Natural killer cell treated with Interleukin-12 subunit alpha and Interleukin-12 subunit beta and Interleukin-15 and Interleukin-18, amount 100 ng/mL, for 72 hours (primary cell): ENCODE measurements around the gene MBD3. TPM values are rescaled to one million over a fixed set of nuclear protein-coding genes. Genes with fewer than 3 reads are reported as not detected.

Source experiments
- ATAC-seq, 2 donors: fragments of 150-1000 bp; cut with Tn5 transposase in 1 of 2; sonication (Bioruptor Pico), chemical (Tn5 transposase) in 1 of 2; 2 replicates each; pipeline ENCODE4 v1.10.0; 2021
- DNase-seq: peaks from one replicate; pipeline ENCODE4 v3.0.0; 2022; ENCODE audit warnings: low spot score
- H3K27ac Mint-ChIP-seq, 2 donors: 1 replicate in 1 of 2; 2 replicates in 1 of 2; pipeline ENCODE4 v1.8.0; 2022; ENCODE audit warnings: mixed read lengths in 2 of 2, mild to moderate bottlenecking in 1 of 2, moderate library complexity in 1 of 2
- H3K27me3 Mint-ChIP-seq, 2 donors: 1 replicate in 1 of 2; 2 replicates in 1 of 2; pipeline ENCODE4 v1.8.0; 2022; ENCODE audit warnings: mixed read lengths in 2 of 2
- H3K36me3 Mint-ChIP-seq: one replicate; pipeline ENCODE4 v1.8.0; 2022; ENCODE audit warnings: mixed read lengths
- H3K4me1 Mint-ChIP-seq, 2 donors: 1 replicate in 1 of 2; 2 replicates in 1 of 2; pipeline ENCODE4 v1.8.0; 2022; ENCODE audit warnings: low read depth in 2 of 2, mixed read lengths in 2 of 2, mild to moderate bottlenecking in 1 of 2
- H3K4me3 Mint-ChIP-seq: one replicate; pipeline ENCODE4 v1.8.0; 2022; ENCODE audit warnings: mixed read lengths
- H3K9me3 Mint-ChIP-seq: 2 replicates; pipeline ENCODE4 v1.8.0; 2022; ENCODE audit warnings: mixed read lengths
- total RNA-seq, 2 donors: library from RNA; stranded (reverse); gene quantifications; one replicate each; pipeline ENCODE4 v1.2.3, GENCODE V29; 2022

MBD3 gene
- total RNA-seq, 2 donors from 2014 or later, result 92.5 to 233 TPM

GRCh38 chr19:1579222-1579621, 13.4 kb downstream of the MBD3 start:
- Mint-ChIP-seq H3K4me3 (no peak overlapping the region), H3K27me3 (no peaks in the 10 kb centered on the region), H3K9me3 (no peaks in the 10 kb centered on the region), H3K4me1 (peaks cover 0 to 4% of the 10 kb centered on the region in 2 donors), H3K36me3 (no peaks in the 10 kb centered on the region), H3K27ac (no peak overlapping the region)
- ATAC-seq, result no peak
- DNase-seq, result no peak

GRCh38 chr19:1577929-1578618, 14.6 kb downstream of the MBD3 start:
- no peak overlapping the region for H3K4me3 Mint-ChIP-seq
- no peaks in the 10 kb centered on the region for H3K9me3 Mint-ChIP-seq
- H3K4me1 Mint-ChIP-seq, result peaks cover 0 to 7% of the 10 kb centered on the region in 2 donors
- DNase-seq (no peak), ATAC-seq (no peak)
- H3K27ac Mint-ChIP-seq, result no peak overlapping the region
- no peaks in the 10 kb centered on the region for H3K27me3 Mint-ChIP-seq
- no peaks in the 10 kb centered on the region for H3K36me3 Mint-ChIP-seq

GRCh38 chr19:1577090-1577928, 15.4 kb downstream of the MBD3 start:
- Mint-ChIP-seq H3K4me1 (peaks cover 0 to 7% of the 10 kb centered on the region in 2 donors), H3K36me3 (no peaks in the 10 kb centered on the region), H3K27ac (no peak overlapping the region), H3K9me3 (no peaks in the 10 kb centered on the region), H3K4me3 (no peak overlapping the region), H3K27me3 (no peaks in the 10 kb centered on the region)
- no peak for DNase-seq
- no peak for ATAC-seq

DNA sequence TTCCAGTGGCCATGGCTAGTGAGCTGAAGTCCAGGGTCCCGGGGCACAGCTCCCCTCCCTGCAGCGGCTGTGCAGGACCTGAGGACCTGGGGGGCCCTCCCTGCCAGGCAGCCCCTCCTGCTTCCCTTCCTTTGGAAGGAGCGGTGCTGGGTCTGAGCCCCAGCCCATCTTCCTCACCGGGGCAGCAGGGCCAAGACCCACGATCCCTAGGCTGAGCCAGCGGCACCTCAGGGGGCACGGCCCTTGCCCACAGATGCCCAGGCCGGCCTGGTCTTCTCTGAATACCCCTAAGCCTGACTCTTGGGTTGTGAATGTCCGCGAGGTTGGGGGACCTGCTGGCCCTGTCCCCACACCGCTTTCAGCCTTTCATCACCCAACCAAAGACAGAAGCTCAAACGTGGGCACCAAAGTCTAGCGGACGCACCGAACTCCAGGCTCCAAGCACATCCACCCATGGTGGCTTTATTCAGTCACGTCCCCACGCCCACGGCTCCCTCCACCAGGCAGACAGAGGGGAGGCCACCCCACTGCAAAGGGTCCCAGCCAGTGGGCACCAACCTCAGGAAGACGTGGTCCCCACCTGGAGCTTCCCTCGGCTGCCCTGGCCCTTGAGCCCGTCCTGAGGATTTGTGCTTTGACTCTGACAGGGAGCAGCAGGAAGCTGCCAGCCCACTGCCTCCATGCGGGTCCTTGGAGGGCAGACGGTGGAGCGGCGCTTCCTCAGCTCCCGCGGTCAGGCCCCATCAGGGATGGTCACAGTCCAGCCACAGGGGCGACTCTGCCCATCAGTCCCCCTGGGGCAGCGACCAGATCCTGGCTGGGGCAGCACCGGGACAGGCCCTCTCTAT, 16.2 kb downstream of the MBD3 start:
- DNase-seq, result no peak
- ATAC-seq, result peak in 1 of 2 donors; percentile 40
- Mint-ChIP-seq H3K27me3 (no peaks in the 10 kb centered on the region), H3K4me1 (peaks cover 0 to 7% of the 10 kb centered on the region in 2 donors), H3K4me3 (no peak overlapping the region), H3K36me3 (no peaks in the 10 kb centered on the region), H3K9me3 (no peaks in the 10 kb centered on the region), H3K27ac (no peak overlapping the region)

DNA sequence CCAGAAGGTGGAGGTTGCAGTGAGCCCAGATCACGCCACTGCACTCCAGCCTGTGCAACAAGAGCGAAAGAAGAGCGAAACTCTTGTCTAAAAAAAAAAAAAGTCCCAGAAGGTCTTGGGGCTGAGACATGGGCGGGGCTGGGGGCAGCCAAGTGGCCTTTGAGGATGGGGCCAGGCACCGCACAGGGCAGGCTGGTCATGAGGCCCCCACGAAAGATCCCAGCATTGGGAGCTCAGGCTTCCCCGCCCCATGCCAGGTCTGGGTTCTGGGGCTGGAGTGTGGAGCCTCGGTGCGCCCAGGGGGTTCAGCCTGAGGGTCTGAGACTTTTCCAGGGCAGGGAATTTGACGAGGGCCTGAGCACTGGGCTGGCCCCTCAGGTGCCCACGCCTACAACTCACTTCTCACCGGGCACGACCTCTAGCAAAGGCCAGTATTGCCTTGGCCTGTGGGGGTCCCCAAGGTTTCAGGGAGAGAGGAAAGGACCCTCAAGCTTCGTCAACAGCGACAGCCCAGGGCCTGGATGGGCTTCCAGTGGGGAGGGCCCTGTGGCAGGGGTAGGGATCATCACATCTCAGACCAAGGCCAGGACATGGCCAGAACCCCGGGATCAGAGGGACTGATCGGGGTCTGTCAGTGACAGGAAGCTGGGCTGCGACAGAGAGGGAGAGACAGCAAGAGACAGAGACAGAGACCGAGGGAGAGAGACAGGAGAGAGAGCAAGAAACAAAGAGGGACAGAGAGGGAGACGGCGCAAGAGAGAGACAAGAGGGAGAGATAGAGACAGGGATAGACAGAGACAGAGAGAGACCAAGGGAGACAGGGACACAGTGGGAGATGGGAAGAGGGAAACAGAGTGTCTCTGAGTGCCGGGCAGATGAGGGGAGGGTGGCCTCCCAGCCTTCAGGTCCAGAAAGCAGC, 17.1 kb downstream of the MBD3 start:
- Mint-ChIP-seq H3K9me3 (no peaks in the 10 kb centered on the region), H3K4me3 (no peak overlapping the region), H3K36me3 (no peaks in the 10 kb centered on the region), H3K27me3 (peaks cover 0 to 2% of the 10 kb centered on the region in 2 donors), H3K4me1 (peaks cover 0 to 7% of the 10 kb centered on the region in 2 donors), H3K27ac (no peak overlapping the region)
- no peak for ATAC-seq
- DNase-seq, result no peak

- ATAC-seq, result no peak
- H3K4me3 Mint-ChIP-seq, result no peak overlapping the region
- peaks cover 8 to 12% of the 10 kb centered on the region in 2 donors for H3K27me3 Mint-ChIP-seq
These were observed 18.1 kb downstream of the MBD3 start for GRCh38 chr19:1574354-1575136.

GRCh38 chr19:1572795-1573194, 19.9 kb downstream of the MBD3 start:
- Mint-ChIP-seq H3K4me1 (peaks cover 6 to 10% of the 10 kb centered on the region in 2 donors), H3K27me3 (peaks cover 8 to 13% of the 10 kb centered on the region in 2 donors), H3K36me3 (no peaks in the 10 kb centered on the region), H3K9me3 (no peaks in the 10 kb centered on the region), H3K4me3 (no peak overlapping the region), H3K27ac (peak overlapping the region in 1 of 2 donors; percentile 28)
- no peak for ATAC-seq
- no peak for DNase-seq

More at GRCh38 chr19:1574354-1575136, 18.1 kb downstream of the MBD3 start:
- Mint-ChIP-seq H3K36me3 (no peaks in the 10 kb centered on the region), H3K4me1 (peaks cover 6 to 10% of the 10 kb centered on the region in 2 donors), H3K27ac (no peak overlapping the region), H3K9me3 (no peaks in the 10 kb centered on the region)
- no peak for DNase-seq

- peaks cover 8 to 13% of the 10 kb centered on the region in 2 donors for H3K27me3 Mint-ChIP-seq
- DNase-seq (no peak), ATAC-seq (no peak)
- H3K9me3 Mint-ChIP-seq, result no peaks in the 10 kb centered on the region
- peaks cover 6 to 10% of the 10 kb centered on the region in 2 donors for H3K4me1 Mint-ChIP-seq
- no peak overlapping the region for H3K4me3 Mint-ChIP-seq
- no peak overlapping the region for H3K27ac Mint-ChIP-seq
- no peaks in the 10 kb centered on the region for H3K36me3 Mint-ChIP-seq
These were observed 21.3 kb downstream of the MBD3 start for GRCh38 chr19:1571358-1571757.

GRCh38 chr19:1570836-1571235, 21.8 kb downstream of the MBD3 start:
- no peaks in the 10 kb centered on the region for H3K9me3 Mint-ChIP-seq
- no peak overlapping the region for H3K27ac Mint-ChIP-seq
- H3K27me3 Mint-ChIP-seq, result peaks cover 8 to 13% of the 10 kb centered on the region in 2 donors
- H3K4me1 Mint-ChIP-seq, result peaks cover 6 to 8% of the 10 kb centered on the region in 2 donors
- no peak for DNase-seq
- no peaks in the 10 kb centered on the region for H3K36me3 Mint-ChIP-seq
- no peak overlapping the region for H3K4me3 Mint-ChIP-seq
- ATAC-seq, result no peak

- peak overlapping the region; percentile 68 for H3K4me3 Mint-ChIP-seq
- peak overlapping the region in 1 of 2 donors; percentile 41 for H3K27ac Mint-ChIP-seq
These were observed 22.7 kb downstream of the MBD3 start for GRCh38 chr19:1569997-1570396.

DNA sequence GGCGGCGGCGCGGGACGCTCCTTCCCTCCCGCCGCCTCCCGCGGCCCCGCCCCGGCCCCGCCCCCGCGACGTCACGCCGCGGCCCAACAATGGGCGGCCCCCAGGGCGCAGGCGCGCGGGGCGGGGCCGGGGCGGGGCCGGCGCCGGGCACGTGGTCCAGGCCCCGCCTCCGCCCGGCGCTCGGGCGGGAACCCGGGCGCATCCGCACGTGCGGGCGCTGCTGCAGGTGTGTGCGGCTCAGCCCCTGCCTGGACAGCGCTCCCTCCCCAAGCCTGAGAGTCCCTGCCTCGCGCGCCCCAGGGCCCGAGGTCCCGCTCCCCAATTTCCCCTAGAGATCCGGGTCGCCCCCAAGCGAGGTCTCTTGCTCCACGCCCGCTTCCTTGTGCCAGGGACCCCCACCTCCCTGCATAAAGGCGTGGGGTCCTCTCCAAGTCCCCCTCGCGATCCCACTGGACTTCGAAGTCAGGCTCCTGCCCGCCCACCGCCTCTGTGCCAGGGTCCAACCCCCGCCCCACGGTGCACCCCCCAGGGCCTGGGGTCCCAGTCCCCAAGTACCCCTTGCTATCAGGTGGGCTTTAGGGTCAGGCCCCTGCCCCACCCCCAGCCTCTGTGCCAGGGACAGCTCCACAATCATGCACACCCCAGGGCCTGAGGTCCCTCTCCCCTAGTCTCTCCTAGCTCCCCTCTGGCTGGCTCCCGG, 24.2 kb downstream of the MBD3 start, which contains the start of gene MEX3D:
Gene MEX3D (minus strand): TSS at position 6 of the 700 bp plus-strand sequence. CDS start 267 bp downstream, outside the sequence.
- DNase-seq (peak; percentile 80), ATAC-seq (peak; percentile 91 to 94)
- H3K9me3 Mint-ChIP-seq, result no peaks in the 10 kb centered on the region
- no peak within 1 kb of the TSS for H3K27ac Mint-ChIP-seq
- H3K4me1 Mint-ChIP-seq, result peaks cover 6% of the 10 kb centered on the region in 2 donors
- peak within 1 kb of the TSS; percentile 44 for H3K4me3 Mint-ChIP-seq
- H3K27me3 Mint-ChIP-seq, result peaks cover 8 to 13% of the 10 kb centered on the region in 2 donors
- no peaks in the 10 kb centered on the region for H3K36me3 Mint-ChIP-seq

More at GRCh38 chr19:1569997-1570396, 22.7 kb downstream of the MBD3 start:
- peaks cover 8 to 13% of the 10 kb centered on the region in 2 donors for H3K27me3 Mint-ChIP-seq
- H3K36me3 Mint-ChIP-seq, result no peaks in the 10 kb centered on the region
- ATAC-seq, result no peak
- no peaks in the 10 kb centered on the region for H3K9me3 Mint-ChIP-seq
- DNase-seq, result no peak
- peaks cover 6% of the 10 kb centered on the region in 2 donors for H3K4me1 Mint-ChIP-seq
